T-helper 1 cell treated with Interleukin-12 subunit alpha and Interleukin-12 subunit beta and Interleukin-4 antibody, amounts not matched to agents 30 μg/mL and 1 μg/mL, for 36 hours (primary cell): ENCODE data around the gene L3MBTL2.
"Not testable (repeated sequence)": the region's sequence is repeated elsewhere in the genome, so short reads cannot be mapped to it uniquely, and the experiment has no call there.

Source experiments
- H3K27ac Mint-ChIP-seq: one replicate; pipeline ENCODE4 v1.8.0; 2021; ENCODE audit warnings: mild to moderate bottlenecking, mixed read lengths
- H3K27me3 Mint-ChIP-seq: one replicate; pipeline ENCODE4 v1.8.0; 2021; ENCODE audit warnings: low read depth, mixed read lengths
- H3K36me3 Mint-ChIP-seq: one replicate; pipeline ENCODE4 v1.8.0; 2021; ENCODE audit warnings: low read depth, mixed read lengths
- H3K4me1 Mint-ChIP-seq: one replicate; pipeline ENCODE4 v1.8.0; 2021; ENCODE audit warnings: low read depth, mixed read lengths
- H3K4me3 Mint-ChIP-seq: one replicate; pipeline ENCODE4 v1.8.0; 2021; ENCODE audit warnings: mild to moderate bottlenecking, moderate library complexity, mixed read lengths
- H3K9me3 Mint-ChIP-seq: one replicate; pipeline ENCODE4 v1.8.0; 2021; ENCODE audit warnings: mixed read lengths

Gene L3MBTL2

DNA sequence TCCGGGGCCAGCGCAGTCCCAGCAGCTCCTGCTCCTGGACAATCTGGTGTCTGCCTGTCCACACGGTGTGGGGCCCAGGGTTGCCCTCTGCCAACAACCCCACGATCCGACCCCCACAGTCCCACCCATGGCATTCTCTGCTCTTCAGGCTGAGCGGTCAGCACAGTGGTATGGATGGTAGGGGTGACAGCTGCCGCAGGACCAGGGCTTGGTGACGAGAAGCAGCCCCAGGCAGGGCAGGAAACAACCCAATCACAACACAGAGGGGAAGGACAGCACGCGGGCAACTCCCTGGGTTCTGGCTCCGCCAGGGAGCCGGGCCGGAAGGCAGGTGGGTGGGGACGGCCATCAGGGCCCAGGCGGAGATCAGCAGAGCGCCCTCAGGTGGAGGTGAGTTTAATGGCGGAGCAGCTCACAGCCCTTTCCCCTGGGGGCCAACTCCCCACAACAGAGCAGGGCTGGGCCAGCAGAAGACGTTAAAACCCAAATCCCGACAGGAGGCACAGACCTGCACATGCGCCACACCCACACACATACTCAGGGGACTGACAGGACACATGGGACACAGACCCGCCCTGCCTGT lies 40.9 kb downstream of the L3MBTL2 start:
- Mint-ChIP-seq H3K36me3 (peaks cover 17% of the 10 kb centered on the region), H3K4me1 (no peaks in the 10 kb centered on the region), H3K27ac (no peak overlapping the region)

DNA sequence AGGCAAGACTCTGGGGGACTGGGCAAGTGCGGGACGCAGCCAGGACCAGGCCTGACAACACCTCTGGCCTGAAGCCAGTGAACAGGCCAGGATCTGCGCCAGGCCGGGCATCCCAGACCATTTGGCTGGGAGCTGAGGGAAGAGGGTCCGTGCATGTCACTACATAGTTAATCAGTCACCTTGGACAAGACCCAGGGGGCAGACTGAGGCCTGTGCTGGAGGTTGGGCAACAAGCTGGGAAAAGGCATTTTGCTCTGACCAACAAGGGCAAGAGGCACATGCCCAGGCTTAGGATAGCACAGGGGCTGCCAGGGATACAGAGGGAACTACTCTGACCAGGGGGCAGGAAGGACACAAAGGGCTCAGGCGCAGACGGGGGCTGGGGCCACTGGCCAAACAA lies 42.6 kb downstream of the L3MBTL2 start:
- H3K9me3 Mint-ChIP-seq = no peaks in the 10 kb centered on the region
- no peak overlapping the region for H3K27ac Mint-ChIP-seq
- no peaks in the 10 kb centered on the region for H3K27me3 Mint-ChIP-seq
- no peak overlapping the region for H3K4me3 Mint-ChIP-seq
- H3K36me3 Mint-ChIP-seq = peaks cover 27% of the 10 kb centered on the region
- no peaks in the 10 kb centered on the region for H3K4me1 Mint-ChIP-seq

More for the DNA sequence above, 40.9 kb downstream of the L3MBTL2 start:
- H3K9me3 Mint-ChIP-seq = no peaks in the 10 kb centered on the region
- no peak overlapping the region for H3K4me3 Mint-ChIP-seq
- no peaks in the 10 kb centered on the region for H3K27me3 Mint-ChIP-seq

DNA sequence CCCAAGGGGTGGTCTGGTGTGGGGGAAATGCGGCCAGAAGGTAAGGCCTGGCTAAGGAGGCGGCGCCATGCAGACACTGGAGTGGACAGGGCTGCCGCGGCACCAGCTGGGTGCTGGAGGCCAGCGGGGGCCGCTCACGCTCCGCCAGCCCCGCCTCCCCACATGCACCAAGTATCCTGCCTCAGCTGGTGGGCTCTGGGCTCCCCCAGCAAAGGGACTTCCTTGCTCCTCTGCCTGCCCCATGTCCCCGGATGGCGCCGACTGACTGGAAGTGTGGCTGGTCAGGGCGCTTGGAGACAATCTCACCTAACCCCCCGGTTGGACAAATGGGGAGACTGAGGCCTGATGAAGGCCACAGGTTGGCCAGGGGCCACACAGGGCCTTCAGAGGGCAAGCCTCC lies 43.2 kb downstream of the L3MBTL2 start:
- no peaks in the 10 kb centered on the region for H3K9me3 Mint-ChIP-seq
- H3K27me3 Mint-ChIP-seq = no peaks in the 10 kb centered on the region
- H3K36me3 Mint-ChIP-seq = peaks cover 27% of the 10 kb centered on the region
- H3K4me3 Mint-ChIP-seq = no peak overlapping the region
- H3K4me1 Mint-ChIP-seq = no peaks in the 10 kb centered on the region
- H3K27ac Mint-ChIP-seq = no peak overlapping the region

DNA sequence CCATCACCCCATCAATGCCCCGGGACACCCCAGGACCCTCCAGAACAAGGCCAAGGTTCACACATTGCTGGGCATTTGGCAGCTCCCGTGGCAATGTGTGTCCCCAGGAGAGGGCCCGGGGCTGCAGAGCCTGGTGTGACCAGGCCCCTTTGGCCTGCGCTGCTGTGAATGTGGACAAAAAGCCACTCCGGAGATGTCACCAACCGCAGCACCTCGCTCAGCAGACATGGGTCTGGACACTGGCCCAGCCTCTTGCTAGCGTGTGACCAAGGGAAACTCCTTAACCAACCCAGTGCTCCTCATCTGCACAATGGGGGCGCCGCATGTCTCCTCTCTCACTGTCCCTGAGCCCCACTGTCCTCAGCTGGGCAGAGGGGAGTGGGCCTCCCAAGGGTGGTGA lies 43.6 kb downstream of the L3MBTL2 start:
- no peak overlapping the region for H3K4me3 Mint-ChIP-seq
- H3K9me3 Mint-ChIP-seq = no peaks in the 10 kb centered on the region
- H3K36me3 Mint-ChIP-seq = peaks cover 27% of the 10 kb centered on the region
- no peaks in the 10 kb centered on the region for H3K27me3 Mint-ChIP-seq
- no peak overlapping the region for H3K27ac Mint-ChIP-seq
- no peaks in the 10 kb centered on the region for H3K4me1 Mint-ChIP-seq

GRCh38 chr22:41249442-41249841 lies 44.3 kb downstream of the L3MBTL2 start:
- Mint-ChIP-seq H3K27me3 (no peaks in the 10 kb centered on the region), H3K27ac (no peak overlapping the region), H3K36me3 (peaks cover 29% of the 10 kb centered on the region), H3K4me1 (no peaks in the 10 kb centered on the region), H3K9me3 (no peaks in the 10 kb centered on the region), H3K4me3 (no peak overlapping the region)

GRCh38 chr22:41250127-41250526 lies 45.0 kb downstream of the L3MBTL2 start:
- no peak overlapping the region for H3K4me3 Mint-ChIP-seq
- H3K4me1 Mint-ChIP-seq = no peaks in the 10 kb centered on the region
- H3K27me3 Mint-ChIP-seq = no peaks in the 10 kb centered on the region
- no peaks in the 10 kb centered on the region for H3K9me3 Mint-ChIP-seq
- peaks cover 26% of the 10 kb centered on the region for H3K36me3 Mint-ChIP-seq
- H3K27ac Mint-ChIP-seq = no peak overlapping the region

DNA sequence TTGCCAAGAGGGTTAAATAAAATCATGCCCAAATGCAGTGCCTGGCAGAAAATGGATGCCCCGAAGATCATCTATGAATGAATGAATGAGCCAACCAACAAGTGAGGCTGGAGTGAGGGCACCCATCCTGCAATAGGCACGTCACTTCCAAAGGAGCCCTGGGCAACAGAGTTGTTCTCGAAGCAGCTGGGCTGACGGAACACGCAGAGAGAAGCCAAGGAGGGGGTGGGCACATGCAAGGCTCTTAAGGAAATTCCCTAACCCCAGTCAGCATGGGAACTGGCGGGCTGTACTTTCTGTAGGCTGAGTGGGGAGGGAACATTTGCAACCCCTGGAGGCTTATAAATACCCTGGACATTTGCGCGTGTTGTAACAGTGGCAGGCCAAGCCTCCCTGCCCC lies 47.3 kb downstream of the L3MBTL2 start:
- Mint-ChIP-seq H3K36me3 (peaks cover 38% of the 10 kb centered on the region), H3K4me3 (no peak overlapping the region), H3K4me1 (no peaks in the 10 kb centered on the region)

DNA sequence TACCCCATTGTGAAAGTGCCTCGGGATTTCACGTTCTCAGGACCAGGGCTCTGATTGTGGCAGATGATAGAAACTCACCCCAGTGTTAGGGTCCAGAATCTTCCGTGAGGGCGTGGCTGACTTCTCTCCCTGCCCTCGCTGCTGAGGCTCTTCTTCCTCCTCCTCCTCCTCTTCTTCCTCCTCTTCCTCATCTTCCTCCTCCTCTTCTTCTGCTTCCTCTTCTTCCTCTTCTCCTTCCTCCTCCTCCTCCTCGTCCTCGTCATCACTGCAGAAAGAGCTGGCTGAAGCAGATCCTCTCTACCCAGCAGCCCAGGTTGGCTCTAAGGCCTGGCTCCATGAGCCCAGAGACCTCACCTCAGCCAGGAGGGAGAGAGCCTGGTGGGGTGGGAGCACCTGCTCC lies 49.1 kb downstream of the L3MBTL2 start:
- H3K9me3 Mint-ChIP-seq = no peaks in the 10 kb centered on the region
- H3K4me1 Mint-ChIP-seq = no peaks in the 10 kb centered on the region
- H3K4me3 Mint-ChIP-seq = no peak overlapping the region
- no peak overlapping the region for H3K27ac Mint-ChIP-seq
- H3K36me3 Mint-ChIP-seq = peaks cover 36% of the 10 kb centered on the region
- H3K27me3 Mint-ChIP-seq = no peaks in the 10 kb centered on the region

More for the DNA sequence above, 47.3 kb downstream of the L3MBTL2 start:
- H3K27ac Mint-ChIP-seq = no peak overlapping the region
- H3K27me3 Mint-ChIP-seq = no peaks in the 10 kb centered on the region
- H3K9me3 Mint-ChIP-seq = no peaks in the 10 kb centered on the region

GRCh38 chr22:41256254-41257253 lies 51.4 kb downstream of the L3MBTL2 start:
- Mint-ChIP-seq H3K27ac (no peak overlapping the region), H3K9me3 (no peaks in the 10 kb centered on the region), H3K4me3 (no peak overlapping the region), H3K27me3 (no peaks in the 10 kb centered on the region), H3K4me1 (no peaks in the 10 kb centered on the region), H3K36me3 (peaks cover 28% of the 10 kb centered on the region)

DNA sequence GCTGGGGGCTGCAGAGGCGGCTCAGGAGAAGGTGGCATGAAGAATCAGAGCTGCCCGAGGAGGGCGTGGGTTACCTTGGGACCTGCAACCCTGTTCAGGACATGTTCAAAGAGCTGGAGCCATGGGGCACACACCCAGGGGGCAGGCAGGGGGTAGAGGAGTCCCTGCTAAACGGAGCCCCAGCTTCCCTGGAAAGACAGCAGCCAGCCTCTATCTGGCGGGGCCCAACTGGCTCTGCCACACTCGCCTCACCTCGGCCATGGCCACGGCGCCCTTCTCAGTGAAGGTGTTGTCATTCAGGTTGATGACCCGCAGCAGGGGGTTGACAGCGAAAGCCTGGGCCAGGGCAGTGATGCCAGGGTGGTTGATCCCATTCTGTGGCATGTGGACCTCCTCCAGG lies 52.6 kb downstream of the L3MBTL2 start:
- Mint-ChIP-seq H3K27ac (no peak overlapping the region), H3K4me3 (no peak overlapping the region), H3K36me3 (peaks cover 28% of the 10 kb centered on the region), H3K9me3 (no peaks in the 10 kb centered on the region), H3K4me1 (no peaks in the 10 kb centered on the region), H3K27me3 (no peaks in the 10 kb centered on the region)

DNA sequence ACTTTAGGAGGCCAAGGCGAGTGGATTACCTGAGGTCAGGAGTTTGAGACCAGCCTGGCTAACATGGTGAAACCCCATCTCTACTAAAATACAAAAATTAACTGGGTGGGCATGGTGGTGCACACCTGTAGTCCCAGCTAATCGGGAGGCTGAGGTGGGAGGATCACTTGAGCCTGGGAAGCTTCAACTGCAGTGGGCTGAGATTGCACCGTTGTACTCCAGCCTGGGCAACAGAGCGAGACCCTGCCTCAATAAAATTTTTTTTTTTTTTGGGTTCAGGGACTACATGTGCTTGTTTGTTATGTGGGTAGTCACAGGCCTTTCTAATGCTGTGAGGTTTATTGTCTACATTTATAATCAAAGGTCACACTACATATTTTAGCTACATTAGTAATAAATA lies 54.6 kb downstream of the L3MBTL2 start:
- H3K27me3 Mint-ChIP-seq = not testable (repeated sequence)

DNA sequence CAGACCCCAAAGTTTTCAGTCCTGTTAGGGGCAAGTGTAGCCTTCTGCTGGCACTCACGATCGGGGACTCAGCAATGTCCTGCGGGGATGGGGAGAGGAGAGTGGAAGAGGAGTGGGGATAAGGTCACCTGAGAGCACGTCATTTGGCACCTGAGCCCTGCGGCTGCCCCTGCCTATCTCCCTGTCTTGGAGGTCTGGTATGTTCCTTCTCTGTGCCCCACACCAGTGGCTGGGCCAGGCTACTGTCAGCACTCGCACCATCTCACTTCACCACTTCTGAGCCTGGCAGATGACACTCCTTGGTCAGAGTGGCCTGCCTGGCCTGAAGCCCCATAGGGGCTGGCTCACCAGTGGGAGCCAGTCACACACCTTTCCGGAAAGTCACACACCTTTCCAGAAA lies 55.8 kb downstream of the L3MBTL2 start:
- H3K27ac Mint-ChIP-seq = no peak overlapping the region
- no peak overlapping the region for H3K4me3 Mint-ChIP-seq
- no peaks in the 10 kb centered on the region for H3K9me3 Mint-ChIP-seq
- peaks cover 2% of the 10 kb centered on the region for H3K4me1 Mint-ChIP-seq
- H3K36me3 Mint-ChIP-seq = peaks cover 31% of the 10 kb centered on the region
- H3K27me3 Mint-ChIP-seq = no peaks in the 10 kb centered on the region

More for the DNA sequence above, 54.6 kb downstream of the L3MBTL2 start:
- H3K27ac Mint-ChIP-seq, H3K4me3 Mint-ChIP-seq, H3K4me1 Mint-ChIP-seq, H3K9me3 Mint-ChIP-seq: not testable (repeated sequence)
- H3K36me3 Mint-ChIP-seq = peaks cover 32% of the 10 kb centered on the region

GRCh38 chr22:41261541-41262249 lies 56.6 kb downstream of the L3MBTL2 start:
- peaks cover 32% of the 10 kb centered on the region for H3K36me3 Mint-ChIP-seq
- H3K27me3 Mint-ChIP-seq = no peaks in the 10 kb centered on the region
- H3K4me1 Mint-ChIP-seq = peaks cover 2% of the 10 kb centered on the region
- no peaks in the 10 kb centered on the region for H3K9me3 Mint-ChIP-seq
- H3K27ac Mint-ChIP-seq = no peak overlapping the region
- H3K4me3 Mint-ChIP-seq = no peak overlapping the region

DNA sequence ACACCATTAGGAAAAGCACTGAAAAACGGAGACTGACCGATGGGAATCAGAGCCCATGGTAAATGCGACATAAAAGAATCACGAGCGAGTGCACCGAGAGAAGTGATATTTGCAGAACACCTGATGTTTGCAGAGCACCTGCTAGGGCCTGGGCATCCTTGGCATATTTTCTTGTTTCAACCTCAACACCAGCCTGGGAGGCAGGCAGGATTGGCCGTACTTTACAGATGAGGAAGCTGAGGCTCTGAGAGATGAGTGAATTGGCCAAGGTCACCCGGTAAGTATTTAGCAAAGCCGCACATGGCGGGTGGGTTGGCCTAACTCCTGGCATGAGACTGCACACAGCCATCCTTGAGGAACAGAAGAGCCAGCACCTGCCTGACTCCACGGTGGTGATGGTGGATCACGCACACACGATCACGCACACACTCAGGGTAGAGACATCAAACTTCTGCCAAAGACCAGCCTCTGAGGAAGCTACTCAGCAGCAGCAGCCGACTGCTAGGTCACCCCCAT lies 57.2 kb downstream of the L3MBTL2 start:
- Mint-ChIP-seq H3K4me1 (peaks cover 2% of the 10 kb centered on the region), H3K27me3 (no peaks in the 10 kb centered on the region), H3K27ac (no peak overlapping the region), H3K9me3 (no peaks in the 10 kb centered on the region), H3K36me3 (peaks cover 27% of the 10 kb centered on the region), H3K4me3 (no peak overlapping the region)
